GM18502 (cell line): ENCODE measurements around the gene F5.
A peak's percentile ranks its signal among the peaks of the same experiment; 100 is the strongest.

Source experiments
- ATAC-seq: cut with Tn5 transposase; IDR thresholded peaks from one replicate; pipeline ENCODE4 v1.9.1; 2021; ENCODE audit warnings: mild to moderate bottlenecking; ENCODE audit not compliant: unreplicated experiment, poor library complexity

The F5 gene

DNA sequence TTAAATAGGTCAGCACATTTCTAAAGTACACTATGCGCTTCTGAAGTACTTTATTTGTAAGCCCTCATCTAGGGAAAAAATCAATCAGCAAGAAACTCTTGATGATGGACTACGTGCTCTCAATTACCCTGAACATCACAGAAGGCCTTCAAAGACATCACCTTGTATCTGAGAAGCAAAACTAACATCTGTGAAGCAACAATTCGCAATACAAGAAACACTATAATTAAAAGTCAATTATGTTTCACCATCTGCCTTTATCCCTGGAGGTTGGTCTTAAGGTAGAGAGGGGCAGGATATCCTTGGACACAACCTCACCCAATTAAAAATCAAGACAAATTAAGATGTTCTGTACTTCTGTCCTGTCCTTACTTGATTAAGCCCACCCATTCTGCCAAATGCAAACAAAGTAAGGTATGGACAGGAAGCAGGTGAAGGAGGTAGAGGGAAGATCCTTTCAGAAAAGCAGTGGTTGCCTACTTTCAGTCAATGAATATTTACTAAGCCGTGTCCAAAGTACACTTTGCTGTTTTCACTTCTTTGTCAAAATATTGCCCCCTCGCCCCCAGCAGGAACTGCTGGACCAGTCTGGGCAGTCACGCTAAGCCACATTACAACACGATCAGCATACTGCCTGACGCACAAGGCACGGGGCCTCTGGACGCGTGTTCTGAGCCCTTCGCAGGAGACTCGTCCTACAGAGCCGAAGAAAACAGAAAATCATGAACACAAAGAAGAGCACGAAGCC, 101.4 kb downstream of the F5 start:
- ATAC-seq = peak; percentile 28

DNA sequence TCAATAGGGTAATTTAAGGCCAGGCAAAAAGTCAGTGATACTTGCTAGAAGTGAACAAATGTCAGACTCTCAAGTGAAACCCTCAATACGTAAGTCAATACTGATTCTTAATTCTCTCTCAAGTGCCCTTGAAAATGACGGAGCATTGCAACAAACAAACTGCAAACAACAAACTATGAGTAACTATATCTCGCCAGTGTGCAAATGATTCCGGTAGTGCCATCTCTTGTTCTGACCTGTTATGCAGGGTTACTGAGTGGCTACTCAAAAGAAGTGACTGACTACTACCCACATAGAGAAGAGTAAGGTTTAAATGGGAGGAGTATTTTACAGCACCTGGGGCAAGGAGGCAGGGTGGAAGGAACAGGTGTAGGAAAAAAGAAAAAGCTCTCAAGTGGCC, 102.2 kb downstream of the F5 start:
- ATAC-seq = no peak

GRCh38 chr1:169483500-169483966, 102.7 kb downstream of the F5 start:
- ATAC-seq = no peak

GRCh38 chr1:169479363-169480066, 106.8 kb downstream of the F5 start:
- ATAC-seq = no peak

DNA sequence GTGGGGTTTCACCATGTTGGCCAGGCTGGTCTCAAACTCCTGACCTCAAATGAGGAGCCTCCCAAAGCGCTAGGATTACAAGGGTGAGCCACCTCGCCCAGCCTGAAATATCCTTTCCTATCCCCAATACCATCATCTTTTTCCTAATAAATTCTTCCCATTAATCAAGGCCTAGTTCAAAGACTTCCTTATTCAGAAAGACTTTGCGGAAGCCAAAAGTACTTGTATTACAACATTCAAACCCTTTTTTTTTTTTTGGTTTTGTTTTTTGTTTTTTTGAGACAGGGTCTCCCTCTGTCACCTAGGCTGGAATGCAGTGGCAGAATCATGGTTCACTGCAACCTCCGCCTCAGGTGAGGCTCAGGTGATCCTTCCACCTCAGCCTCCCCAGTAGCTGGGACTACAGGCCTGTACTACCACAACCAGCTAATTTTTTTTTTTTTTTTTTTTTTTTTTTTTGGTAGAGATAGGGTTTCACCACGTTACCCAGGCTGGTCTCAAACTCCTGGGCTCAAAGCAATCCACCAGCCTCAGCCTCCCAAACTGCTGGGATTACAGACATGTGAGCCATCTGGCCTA, 108.1 kb downstream of the F5 start:
- no peak for ATAC-seq

DNA sequence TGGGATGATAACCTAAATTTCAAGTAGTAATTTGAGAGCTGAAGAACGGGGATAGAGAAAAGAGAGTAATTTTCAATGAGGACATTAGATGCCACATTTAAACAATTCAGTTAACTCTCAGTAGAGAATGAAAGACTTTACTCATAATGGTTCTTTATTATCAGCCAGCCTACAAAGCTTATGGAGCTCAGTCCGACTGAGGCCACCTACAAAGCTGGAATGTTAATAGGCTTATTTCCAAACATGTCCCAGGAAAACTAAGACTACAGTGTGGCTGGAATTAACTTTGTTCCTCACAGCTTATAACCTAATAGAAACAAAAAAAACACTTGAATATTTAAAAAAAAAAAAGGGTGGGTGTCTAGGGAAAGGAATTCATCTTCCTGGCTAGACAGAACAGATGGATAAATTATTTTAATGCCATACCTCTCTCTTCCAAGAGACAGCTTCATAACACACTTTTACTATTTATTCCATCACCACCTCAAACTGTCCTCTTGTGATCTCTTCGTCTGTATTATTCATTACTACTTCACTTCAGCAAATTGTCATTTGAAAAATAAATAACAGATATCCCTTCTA, 110.4 kb downstream of the F5 start:
- ATAC-seq = no peak

GRCh38 chr1:169474302-169474995, 111.8 kb downstream of the F5 start:
- no peak for ATAC-seq

DNA sequence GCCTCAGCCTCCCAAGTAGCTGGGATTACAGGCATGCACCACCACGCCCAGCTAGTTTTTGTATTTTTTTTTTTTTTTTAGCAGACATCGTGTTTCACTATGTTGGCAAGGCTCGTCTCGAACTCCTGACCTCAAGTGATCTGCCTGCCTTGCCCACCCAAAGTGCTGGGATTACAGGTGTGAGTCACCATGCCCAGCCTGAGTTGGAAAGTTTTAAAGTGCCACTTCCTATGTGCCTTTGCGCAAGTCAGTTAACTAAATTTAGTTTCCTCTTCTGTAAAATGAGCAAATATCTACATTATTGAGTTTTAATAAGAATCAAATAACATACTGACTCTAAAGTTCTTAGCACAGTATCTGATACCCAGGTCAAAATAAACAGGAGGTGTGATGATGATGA, 112.9 kb downstream of the F5 start:
- ATAC-seq = no peak

DNA sequence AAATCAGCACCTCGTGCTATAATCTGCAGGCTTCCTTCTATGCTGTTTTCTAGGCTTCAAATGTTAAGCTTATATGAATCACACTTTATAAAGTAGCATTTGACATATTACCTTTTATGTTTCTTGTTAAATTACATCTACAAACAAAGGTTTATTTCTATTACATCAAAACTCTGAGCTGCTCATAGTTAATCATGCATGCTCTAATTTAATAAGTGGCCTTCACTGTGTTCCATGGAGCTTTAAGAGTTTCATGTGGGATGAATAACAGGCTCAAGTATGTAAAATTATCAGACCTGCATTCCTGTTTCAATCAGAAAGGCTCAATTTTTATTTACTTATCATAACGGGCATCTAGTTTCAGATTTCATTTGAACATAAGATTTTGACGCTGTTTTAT, 113.5 kb downstream of the F5 start:
- ATAC-seq = no peak

- ATAC-seq = no peak
Measured at GRCh38 chr1:169468982-169469381, 117.3 kb downstream of the F5 start.

DNA sequence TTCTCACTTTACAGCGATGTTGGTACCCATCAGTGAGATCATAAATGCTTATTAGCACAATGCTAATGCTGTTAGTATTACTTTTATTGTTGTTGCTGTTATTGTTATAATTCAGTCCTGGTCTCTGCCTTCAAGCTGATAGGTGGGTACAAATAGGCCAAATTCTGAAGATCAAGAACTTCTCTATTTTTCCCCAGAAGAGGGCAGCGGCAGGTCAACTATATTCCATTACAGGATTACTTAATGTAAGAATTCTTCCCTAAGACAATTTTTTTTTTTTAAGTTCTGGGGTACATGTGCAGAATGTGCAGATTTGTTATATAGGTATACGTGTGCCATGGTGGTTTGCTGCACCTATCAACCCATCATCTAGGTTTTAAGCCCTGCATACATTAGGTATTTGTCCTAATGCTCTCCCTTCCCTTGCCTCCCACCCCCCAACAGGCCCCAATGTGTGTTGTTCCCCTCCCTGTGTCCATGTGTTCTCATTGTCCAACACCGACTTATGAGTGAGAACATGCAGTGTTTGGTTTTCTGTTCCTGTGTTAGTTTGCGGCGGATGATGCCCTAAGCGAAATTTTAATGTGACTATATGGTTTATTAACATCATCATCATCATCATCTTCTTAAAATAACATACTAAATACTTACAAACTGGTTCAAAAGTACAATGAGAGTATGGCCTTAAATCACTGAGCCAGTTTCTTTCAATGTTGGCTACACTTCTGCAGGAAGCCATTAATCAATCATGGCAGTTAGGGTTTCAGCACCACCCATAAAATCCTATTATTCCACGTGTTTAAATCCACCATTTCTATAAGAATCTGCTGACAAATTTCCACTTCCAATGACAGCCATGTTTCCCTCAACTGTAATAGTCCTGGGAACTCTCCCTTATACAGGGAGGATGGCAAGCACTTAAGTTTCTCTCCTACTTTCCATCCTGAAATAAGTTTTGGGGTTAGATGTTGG, 119.7 kb downstream of the F5 start:
- no peak for ATAC-seq

DNA sequence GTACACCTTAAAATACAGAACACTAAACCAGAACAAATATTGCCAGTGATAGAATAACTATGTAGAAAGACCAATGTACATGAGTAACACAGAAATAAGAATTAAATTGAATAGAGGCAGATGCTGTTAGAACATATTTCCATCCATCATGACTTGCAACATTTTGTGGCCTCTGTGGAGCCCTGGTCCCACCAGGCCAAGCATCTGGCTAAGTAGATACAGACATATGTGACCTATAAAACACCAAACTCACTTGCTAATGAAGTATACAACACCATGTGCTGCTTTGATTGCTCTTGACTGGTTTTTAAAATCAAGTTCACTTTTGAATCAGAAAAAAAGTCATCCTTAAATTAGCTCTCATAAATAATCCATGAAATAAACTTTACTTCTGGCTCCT, 121.0 kb downstream of the F5 start:
- no peak for ATAC-seq
